GM19463 (cell line): ENCODE data around the gene TATDN3.
"Not testable (repeated sequence)": the region's sequence is repeated elsewhere in the genome, so short reads cannot be mapped to it uniquely, and the experiment has no call there.

ENCODE experiments used
- ATAC-seq: cut with Tn5 transposase; IDR thresholded peaks from one replicate; pipeline ENCODE4 v1.9.1; 2021; ENCODE audit warnings: mild to moderate bottlenecking, moderate library complexity; ENCODE audit not compliant: unreplicated experiment

TATDN3 gene

GRCh38 chr1:212791676-212792395 lies at the start of gene TATDN3, which contains the start of gene NSL1:
Gene TATDN3, plus strand, starts transcription at chr1:212791894. Its CDS starts 28 bp downstream, at chr1:212791922.
Gene NSL1, minus strand, starts transcription at chr1:212791777. Its CDS starts 14 bp downstream, at chr1:212791763.
- ATAC-seq, result peak; percentile 64

- no peak for ATAC-seq
Measured at GRCh38 chr1:212743901-212744475, 47.7 kb upstream of the TATDN3 start.

- ATAC-seq, result no peak
Measured at GRCh38 chr1:212745303-212745702, 46.4 kb upstream of the TATDN3 start.

- no peak for ATAC-seq
Measured at GRCh38 chr1:212746546-212746945, 45.1 kb upstream of the TATDN3 start.

GRCh38 chr1:212749821-212750535 lies 41.7 kb upstream of the TATDN3 start:
- no peak for ATAC-seq

- ATAC-seq, result no peak
Measured at GRCh38 chr1:212752252-212752933, 39.3 kb upstream of the TATDN3 start.

GRCh38 chr1:212752934-212753497 lies 38.7 kb upstream of the TATDN3 start:
- ATAC-seq, result no peak

- no peak for ATAC-seq
Measured at GRCh38 chr1:212753749-212754148, 37.9 kb upstream of the TATDN3 start.

GRCh38 chr1:212754193-212754592 lies 37.5 kb upstream of the TATDN3 start:
- ATAC-seq, result peak; percentile 33

- no peak for ATAC-seq
Measured at GRCh38 chr1:212754680-212755079, 37.0 kb upstream of the TATDN3 start.

- ATAC-seq, result no peak
Measured at GRCh38 chr1:212759683-212760082, 32.0 kb upstream of the TATDN3 start.

GRCh38 chr1:212760126-212760823 lies 31.4 kb upstream of the TATDN3 start:
- ATAC-seq, result peak; percentile 63

GRCh38 chr1:212762234-212762633 lies 29.5 kb upstream of the TATDN3 start:
- ATAC-seq, result no peak

- no peak for ATAC-seq
Measured at GRCh38 chr1:212762839-212763238, 28.9 kb upstream of the TATDN3 start.

- not testable (repeated sequence) for ATAC-seq
Measured at GRCh38 chr1:212764718-212765281, 26.9 kb upstream of the TATDN3 start.

GRCh38 chr1:212766825-212767224 lies 24.9 kb upstream of the TATDN3 start:
- ATAC-seq, result not testable (repeated sequence)

GRCh38 chr1:212769459-212770167 lies 22.1 kb upstream of the TATDN3 start:
- ATAC-seq, result no peak

- ATAC-seq, result no peak
Measured at GRCh38 chr1:212771341-212771740, 20.4 kb upstream of the TATDN3 start.

- no peak for ATAC-seq
Measured at GRCh38 chr1:212773011-212773410, 18.7 kb upstream of the TATDN3 start.
